PFSK-1 (cell line): Measurements from ENCODE around the gene SLC11A1.

ENCODE experiments used
- FOXP2 ChIP-seq: optimal IDR thresholded peaks from 2 replicates; pipeline ENCODE3; 2011; ENCODE audit warnings: borderline replicate concordance, control low read depth, inconsistent platforms; ENCODE audit not compliant: insufficient read depth; ENCODE audit errors: extremely low read length, extremely low read depth
- POLR2AphosphoS5 ChIP-seq: IDR thresholded peaks from 2 replicates; pipeline ENCODE4 v1.6.1; 2012; ENCODE audit warnings: low read depth, mild to moderate bottlenecking, control low read depth, low read length, moderate library complexity
- REST ChIP-seq, 2 experiments: IDR thresholded peaks; 2 replicates each; pipeline versions ENCODE4 v1.6.1 to v1.8.0; 2011 to 2012; ENCODE audit warnings: low read depth in 2 of 2, low read length in 2 of 2, control low read depth in 1 of 2, inconsistent platforms in 1 of 2, mild to moderate bottlenecking in 1 of 2, moderate library complexity in 1 of 2; ENCODE audit not compliant: insufficient read depth in 1 of 2
- SIN3A ChIP-seq: IDR thresholded peaks from 2 replicates; pipeline ENCODE4 v1.6.1; 2012; ENCODE audit warnings: mild to moderate bottlenecking, low read length, moderate library complexity, borderline replicate concordance; ENCODE audit not compliant: insufficient read depth
- TAF1 ChIP-seq: IDR thresholded peaks from 2 replicates; pipeline ENCODE4 v1.6.1; 2012; ENCODE audit warnings: low read length, control low read depth, borderline replicate concordance; ENCODE audit not compliant: insufficient read depth

The SLC11A1 gene

GRCh38 chr2:218383892-218384519 is 1.9 kb downstream of the SLC11A1 start:
- TF ChIP-seq FOXP2 (no peak), POLR2AphosphoS5 (no peak), SIN3A (no peak), TAF1 (no peak), REST (IDR thresholded peaks at IDR 0.05; ENCODE audit: insufficient read depth in 1 of 2, low read depth in 2 of 2, low read length in 2 of 2) (no peak)

GRCh38 chr2:218384975-218385374 is 2.9 kb downstream of the SLC11A1 start:
- TF ChIP-seq POLR2AphosphoS5 = no peak
- TF ChIP-seq FOXP2 = no peak
- TF ChIP-seq REST (IDR thresholded peaks at IDR 0.05; ENCODE audit: insufficient read depth in 1 of 2, low read depth in 2 of 2, low read length in 2 of 2) = no peak
- no peak for TF ChIP-seq SIN3A

GRCh38 chr2:218386505-218387368 is 4.7 kb downstream of the SLC11A1 start:
- TF ChIP-seq SIN3A (no peak), TAF1 (no peak), FOXP2 (no peak), REST (IDR thresholded peaks at IDR 0.05; ENCODE audit: insufficient read depth in 1 of 2, low read depth in 2 of 2, low read length in 2 of 2) (no peak), POLR2AphosphoS5 (no peak)

- no peak for TF ChIP-seq TAF1
- TF ChIP-seq REST (IDR thresholded peaks at IDR 0.05; ENCODE audit: insufficient read depth in 1 of 2, low read depth in 2 of 2, low read length in 2 of 2) = no peak
- no peak for TF ChIP-seq POLR2AphosphoS5
- TF ChIP-seq SIN3A = no peak
- TF ChIP-seq FOXP2 = no peak
Observed at GRCh38 chr2:218387369-218388194, 5.5 kb downstream of the SLC11A1 start.
